Erythroblast (primary cell): ENCODE data around the gene TCEA3.

Experiments
- GATA1 ChIP-seq: IDR thresholded peaks from 2 replicates; pipeline ENCODE4 v1.6.1; 2011; ENCODE audit warnings: low read depth, mild to moderate bottlenecking, control low read depth, low read length, moderate library complexity
- POLR2A ChIP-seq: IDR thresholded peaks from 2 replicates; pipeline ENCODE4 v1.6.1; 2011; ENCODE audit warnings: mild to moderate bottlenecking, low read length

DNA sequence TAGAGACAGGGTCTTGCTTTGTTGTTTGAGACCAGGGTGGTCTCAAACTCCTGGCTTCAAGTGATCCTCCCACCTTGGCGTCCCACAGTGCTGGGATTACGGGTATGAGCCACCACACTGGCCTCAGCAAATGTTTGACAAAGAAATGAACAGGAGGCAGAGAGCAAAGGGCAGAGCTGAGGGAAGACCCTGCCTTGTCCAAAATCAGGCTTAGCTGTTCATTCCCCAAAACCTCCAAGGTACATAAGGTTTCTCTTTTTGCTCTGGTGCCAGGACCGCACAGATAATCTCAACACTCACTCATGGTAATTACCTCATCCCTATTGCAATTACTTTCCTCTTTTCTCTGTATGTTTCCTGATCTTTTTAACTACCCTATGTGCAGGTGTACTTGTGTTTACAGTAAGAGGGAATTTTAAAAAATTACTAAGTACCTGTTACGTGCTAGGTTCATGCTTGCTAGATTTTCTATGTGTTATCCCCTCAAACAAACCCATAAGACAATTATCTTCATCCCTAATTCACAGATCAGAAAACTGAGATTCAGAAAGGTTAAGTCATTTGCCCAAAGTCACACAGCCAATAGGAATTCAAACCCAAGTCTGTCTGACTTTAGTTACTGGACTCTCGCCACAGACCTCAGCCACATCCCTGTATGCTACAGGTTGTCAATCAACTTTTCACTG is 47.9 kb upstream of the TCEA3 start:
- no peak for TF ChIP-seq POLR2A
- no peak for TF ChIP-seq GATA1
